Measurements from ENCODE around the gene KIF2C. TPM values are rescaled to one million over a fixed set of nuclear protein-coding genes. Genes with fewer than 3 reads are reported as not detected.
"Not testable (repeated sequence)": the region's sequence is repeated elsewhere in the genome, so short reads cannot be mapped to it uniquely, and the experiment has no call there.

Gene KIF2C
- total RNA-seq, 2 donors from 2014 or later = 0.43 to 0.93 TPM

DNA sequence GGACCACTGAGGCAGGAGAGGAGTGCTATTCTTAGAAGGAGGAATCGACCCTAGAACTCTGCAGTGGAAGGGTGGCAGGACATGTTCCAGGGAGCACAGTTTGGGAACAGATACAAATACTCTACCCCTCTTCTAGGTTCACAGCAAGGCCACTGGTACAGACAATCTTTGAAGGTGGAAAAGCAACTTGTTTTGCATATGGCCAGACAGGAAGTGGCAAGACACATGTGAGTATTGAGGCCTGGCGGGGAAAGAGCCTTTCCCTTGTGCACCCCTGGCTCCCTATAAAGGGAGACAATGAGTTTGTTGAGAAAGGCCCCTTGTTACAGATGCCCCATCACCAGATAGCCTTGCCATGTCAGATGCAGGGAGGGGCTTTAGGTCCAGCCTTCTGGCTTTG lies 17.8 kb downstream of the KIF2C start:
- no peak for DNase-seq (ENCODE audit: low spot score)
- intact Hi-C loops (cut with DNase I) = no loop called here

DNA sequence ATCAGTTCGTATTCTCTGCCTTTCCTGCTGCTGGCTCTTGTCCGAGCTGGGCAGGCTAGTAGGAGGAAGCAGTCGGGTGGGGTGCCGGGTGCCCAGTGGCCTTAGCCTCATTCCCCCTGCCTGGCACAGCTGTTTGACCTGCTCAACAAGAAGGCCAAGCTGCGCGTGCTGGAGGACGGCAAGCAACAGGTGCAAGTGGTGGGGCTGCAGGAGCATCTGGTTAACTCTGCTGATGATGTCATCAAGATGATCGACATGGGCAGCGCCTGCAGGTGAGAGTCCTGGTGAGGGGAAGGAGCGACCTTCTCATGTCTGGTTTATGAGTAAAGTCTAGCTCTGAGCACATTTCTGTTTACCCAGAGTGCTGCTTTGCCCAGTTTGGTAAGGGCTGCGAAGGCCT lies 19.4 kb downstream of the KIF2C start:
- DNase-seq (ENCODE audit: low spot score) = no peak
- intact Hi-C loops (cut with DNase I) = no loop called here

DNA sequence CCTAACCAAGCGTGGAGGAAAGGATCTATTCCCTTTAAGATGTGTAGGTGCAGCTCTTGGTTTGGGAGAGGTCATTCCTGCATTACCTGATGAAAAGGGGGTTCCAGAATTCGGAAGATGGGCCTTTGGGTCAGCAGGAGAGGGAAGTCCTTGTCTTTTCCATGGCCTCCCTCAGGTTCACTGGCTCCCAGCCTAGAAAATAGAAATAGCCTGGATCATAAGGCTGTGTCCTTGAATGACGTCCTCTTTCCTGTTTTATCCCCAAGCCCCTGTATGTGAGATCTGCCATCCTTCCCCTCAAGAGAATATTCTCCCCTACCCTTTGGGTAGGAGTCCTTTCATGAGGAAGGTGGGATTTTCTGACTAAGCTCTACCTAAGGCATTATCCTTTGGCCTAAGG lies 21.2 kb downstream of the KIF2C start:
- intact Hi-C loops (cut with DNase I) = no loop called here
- DNase-seq (ENCODE audit: low spot score) = no peak

DNA sequence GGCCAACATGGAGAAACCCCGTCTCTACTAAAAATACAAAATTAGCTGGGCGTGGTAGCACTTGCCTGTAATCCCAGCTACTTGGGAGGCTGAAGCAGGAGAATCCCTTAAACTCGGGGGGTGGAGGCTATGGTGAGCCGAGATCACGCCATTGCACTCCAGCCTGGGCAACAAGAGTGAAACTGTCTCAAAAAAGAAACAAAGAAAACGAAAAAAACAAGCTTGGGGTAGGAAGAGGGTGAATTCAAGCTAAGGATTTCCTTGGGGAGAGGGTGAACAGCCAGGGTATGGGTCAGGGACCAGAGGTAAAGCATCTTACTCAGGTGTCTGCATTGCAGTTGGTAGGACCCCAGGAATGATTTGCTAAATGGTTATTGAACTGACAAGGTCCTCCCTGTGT lies 26.8 kb downstream of the KIF2C start:
- DNase-seq (ENCODE audit: low spot score); intact Hi-C loops (cut with DNase I): not testable (repeated sequence)

DNA sequence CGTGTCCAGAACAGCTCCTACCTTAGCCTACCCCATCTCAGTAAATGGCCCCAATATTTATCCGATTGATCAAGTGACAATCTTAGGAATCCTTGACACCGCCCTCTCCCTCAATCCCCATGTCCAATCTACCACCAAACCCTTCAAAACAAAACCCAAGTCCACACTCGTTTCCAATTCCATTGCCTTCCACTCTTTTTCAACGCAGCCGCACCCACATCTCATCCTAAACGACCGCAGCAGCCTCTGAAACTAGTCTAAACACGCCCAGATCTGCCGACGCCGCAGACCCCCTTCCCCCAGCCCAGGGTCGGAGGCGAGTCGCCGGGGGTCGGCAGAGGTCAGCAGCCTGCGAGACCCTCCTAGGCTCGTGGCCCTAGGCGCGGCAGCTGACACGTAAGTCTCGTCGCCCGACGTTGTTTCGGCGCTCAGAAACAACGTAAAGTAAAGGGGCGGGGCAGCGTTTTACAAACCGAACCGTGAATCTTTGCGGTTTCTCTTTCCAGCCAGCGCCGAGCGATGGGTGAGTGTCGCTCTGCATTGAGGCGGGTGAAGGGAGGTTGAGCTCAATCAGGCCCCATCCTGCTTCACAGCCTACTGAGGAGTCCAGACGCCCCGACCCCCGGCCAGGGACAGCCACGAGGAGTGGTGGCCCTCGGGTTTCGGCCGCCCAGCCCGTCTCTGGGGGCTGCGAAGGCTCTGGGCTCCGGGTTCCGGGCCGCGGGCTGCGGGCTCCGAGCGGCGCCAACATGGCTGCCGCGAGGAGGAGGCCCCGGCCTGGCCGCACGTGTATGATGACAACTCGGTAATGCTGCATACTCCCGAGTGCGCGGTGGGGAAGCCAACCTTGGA lies 35.7 kb downstream of the KIF2C start, which contains the start of gene RPS8:
TSS of gene RPS8 (plus strand) at position 463 of the 852 bp plus-strand sequence. CDS start at position 520, 57 bp downstream.
- intact Hi-C loops (cut with DNase I) = no loop called here
- peak; percentile 97 for DNase-seq (ENCODE audit: low spot score)

DNA sequence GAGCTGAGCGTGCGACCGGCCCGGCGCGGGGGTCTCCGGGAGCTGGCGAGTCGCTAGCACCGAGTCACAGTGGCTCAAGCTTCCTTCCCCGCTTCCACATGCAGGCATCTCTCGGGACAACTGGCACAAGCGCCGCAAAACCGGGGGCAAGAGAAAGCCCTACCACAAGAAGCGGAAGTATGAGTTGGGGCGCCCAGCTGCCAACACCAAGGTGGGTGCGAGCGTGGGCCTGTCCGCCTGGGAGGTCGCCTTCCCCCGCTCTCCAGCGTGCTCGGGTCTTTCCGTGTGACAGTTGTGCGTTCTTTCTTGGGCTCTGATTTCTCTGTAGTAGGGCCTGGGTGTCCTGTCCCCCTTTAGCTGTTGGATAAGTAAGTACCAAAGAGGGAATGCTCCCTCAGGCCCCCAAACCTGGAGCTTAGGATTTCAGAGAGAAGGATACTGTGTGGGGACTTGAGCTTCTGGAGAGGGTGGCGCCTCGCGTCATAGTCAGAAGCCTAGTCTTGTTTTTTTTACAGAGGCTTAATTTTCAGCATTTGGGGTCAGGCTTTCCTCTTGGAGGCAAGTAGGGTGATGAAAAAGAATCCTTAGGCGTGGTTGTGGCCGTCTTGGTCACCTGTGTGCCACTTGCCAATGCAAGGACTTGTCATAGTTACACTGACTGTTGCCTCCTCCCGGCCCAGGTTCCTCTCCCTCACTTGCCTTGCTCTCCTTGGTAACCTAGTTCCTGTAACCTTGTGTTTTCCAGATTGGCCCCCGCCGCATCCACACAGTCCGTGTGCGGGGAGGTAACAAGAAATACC lies 36.5 kb downstream of the KIF2C start:
- no peak for DNase-seq (ENCODE audit: low spot score)
- intact Hi-C loops (cut with DNase I) = no loop called here

DNA sequence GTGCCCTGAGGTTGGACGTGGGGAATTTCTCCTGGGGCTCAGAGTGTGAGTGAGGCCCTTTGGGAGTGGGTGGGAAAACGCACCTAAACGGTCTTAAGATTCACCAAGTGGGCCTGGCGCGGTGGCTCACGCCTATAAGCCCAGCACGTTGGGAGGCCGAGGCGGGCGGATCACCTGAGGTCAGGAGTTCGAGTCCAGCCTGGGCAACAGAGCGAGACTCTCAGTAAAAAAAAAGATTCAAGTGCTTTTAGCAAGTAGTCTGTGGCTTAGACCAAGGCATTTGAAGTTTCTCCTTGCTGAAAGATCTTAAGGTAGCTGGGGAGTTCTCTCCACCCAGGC lies 37.1 kb downstream of the KIF2C start:
- DNase-seq (ENCODE audit: low spot score) = no peak
- intact Hi-C loops (cut with DNase I) = no loop called here

DNA sequence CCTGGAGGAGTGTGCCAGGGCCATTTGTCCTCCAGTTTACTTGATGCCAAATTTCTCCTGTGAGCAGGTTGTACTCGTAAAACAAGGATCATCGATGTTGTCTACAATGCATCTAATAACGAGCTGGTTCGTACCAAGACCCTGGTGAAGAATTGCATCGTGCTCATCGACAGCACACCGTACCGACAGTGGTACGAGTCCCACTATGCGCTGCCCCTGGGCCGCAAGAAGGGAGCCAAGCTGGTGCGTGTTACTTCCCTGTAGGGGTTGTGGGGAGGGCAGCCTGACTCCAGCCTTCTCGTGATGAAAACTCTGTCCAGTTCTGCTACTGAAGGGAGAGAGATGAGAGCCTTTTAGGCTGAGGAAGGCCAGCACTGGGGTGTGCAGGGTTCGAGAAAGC lies 37.9 kb downstream of the KIF2C start:
- no peak for DNase-seq (ENCODE audit: low spot score)

DNA sequence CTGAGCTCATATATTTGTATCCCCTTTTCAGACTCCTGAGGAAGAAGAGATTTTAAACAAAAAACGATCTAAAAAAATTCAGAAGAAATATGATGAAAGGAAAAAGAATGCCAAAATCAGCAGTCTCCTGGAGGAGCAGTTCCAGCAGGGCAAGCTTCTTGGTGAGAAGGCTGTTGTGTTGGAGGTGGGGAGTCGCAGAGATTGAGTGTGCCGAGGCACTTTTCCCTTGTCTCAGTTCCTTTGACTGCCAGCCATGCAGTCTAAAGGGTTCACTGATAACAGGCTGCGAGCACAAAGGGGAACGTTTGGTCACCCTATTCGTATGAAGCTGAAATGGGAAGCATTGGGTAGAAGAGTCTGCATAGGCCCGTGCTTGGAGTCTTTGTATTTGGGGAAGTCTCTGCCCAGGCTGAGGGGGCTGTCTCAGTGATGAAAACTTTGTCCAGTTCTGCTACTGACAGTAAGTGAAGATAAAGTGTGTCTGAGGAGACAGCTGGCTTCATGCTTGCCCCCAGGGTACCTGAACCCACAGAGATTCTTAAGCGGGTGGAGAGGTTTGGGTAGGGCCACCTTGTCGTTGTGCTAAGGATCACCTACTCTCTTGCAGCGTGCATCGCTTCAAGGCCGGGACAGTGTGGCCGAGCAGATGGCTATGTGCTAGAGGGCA lies 38.5 kb downstream of the KIF2C start:
- intact Hi-C loops (cut with DNase I) = no loop called here
- no peak for DNase-seq (ENCODE audit: low spot score)

More for the DNA sequence above, 37.9 kb downstream of the KIF2C start:
- intact Hi-C loops (cut with DNase I) = no loop called here

DNA sequence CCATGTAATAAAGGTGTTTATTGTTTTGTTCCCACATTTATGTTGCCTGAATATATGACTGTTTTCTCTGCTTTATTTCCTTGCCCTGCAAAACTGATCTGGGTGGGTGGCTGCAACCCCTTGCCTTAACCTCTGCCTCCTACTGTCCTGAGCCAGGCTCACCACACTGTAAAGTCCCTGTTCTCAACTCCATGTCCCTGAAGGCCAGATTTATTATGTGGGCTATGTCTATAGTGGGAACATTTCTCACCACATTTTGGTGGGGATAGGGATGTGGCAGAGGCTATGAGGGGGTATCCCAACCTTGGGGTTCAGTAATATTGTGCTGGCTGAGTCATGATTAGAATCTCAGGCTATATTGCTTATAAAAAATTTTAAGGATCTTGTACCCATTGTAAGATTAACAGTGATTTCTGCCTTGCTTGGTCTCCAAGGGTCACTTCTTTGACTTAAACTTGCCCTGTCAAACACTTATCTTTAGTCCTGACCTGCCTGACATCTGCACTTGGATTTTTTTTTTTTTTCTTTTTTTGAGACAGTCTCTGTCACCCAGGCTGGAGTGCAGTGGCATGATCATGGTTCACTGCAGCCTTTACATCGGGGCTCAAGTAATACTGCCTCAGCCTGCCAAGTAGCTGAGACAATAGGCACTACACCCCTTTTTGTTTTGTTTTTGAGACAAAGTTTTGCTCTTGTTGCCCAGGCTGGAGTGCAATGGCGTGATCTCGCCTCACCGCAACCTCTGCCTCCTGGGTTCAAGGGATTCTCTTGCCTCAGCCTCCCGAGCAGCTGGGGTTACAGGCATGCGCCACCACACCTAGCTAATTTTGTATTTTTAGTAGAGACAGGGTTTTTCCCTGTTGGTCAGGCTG lies 39.3 kb downstream of the KIF2C start:
- intact Hi-C loops (cut with DNase I) = no loop called here
- no peak for DNase-seq (ENCODE audit: low spot score)

DNA sequence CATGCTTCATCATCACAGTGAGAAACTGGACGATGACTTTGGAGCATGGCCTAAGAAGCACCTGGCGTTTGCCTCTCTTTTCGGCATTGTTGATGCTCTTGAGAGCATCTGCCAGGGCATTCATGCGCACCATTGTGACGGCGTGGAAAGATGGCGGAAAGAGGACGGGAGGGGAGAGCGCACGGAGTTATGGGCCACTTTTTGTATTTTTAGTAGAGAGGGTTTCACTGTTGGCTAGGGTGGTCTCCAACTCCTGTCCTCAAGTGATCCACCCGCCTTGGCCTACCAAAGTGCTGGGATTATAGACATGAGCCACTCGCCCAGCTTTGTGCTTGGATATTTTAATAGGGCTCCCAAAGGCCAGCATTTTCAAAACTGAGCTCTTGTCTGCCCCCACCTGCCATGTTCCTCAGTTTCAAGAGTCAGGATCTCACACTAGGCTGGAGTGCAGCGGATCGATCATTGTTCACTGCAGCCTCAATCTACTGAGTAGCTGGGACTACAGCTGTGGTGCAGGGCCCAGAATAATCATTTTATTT lies 41.0 kb downstream of the KIF2C start:
- intact Hi-C loops (cut with DNase I) = loop anchor here in 1 of 2 donors (10.0 kb wide), 2 partner anchors 54 to 224 kb away; no protein-coding TSS in a partner anchor
- no peak for DNase-seq (ENCODE audit: low spot score)

DNA sequence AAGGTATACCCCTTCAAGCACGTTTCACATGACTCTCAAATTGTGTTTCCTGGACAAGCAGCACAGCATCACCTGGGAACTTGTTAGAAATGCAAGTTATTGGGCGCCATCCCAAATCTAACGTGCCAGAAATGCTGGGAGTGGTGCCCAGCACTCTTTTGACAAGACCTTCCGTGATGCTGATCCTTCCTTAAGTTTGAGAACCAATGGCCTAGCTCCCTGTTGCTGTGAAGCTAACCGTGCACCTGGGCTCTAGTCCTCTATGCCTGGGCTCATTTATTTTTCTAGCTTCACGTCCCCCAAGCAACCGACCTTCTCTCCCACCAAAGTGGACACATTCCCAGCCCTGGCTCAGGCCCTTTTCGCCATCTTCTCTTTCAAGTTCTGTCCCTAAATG lies 44.1 kb downstream of the KIF2C start:
- DNase-seq (ENCODE audit: low spot score) = peak; percentile 22
- intact Hi-C loops (cut with DNase I) = loop anchor here in 1 of 2 donors (10.0 kb wide), 2 partner anchors 51 to 221 kb away; no protein-coding TSS in a partner anchor

DNA sequence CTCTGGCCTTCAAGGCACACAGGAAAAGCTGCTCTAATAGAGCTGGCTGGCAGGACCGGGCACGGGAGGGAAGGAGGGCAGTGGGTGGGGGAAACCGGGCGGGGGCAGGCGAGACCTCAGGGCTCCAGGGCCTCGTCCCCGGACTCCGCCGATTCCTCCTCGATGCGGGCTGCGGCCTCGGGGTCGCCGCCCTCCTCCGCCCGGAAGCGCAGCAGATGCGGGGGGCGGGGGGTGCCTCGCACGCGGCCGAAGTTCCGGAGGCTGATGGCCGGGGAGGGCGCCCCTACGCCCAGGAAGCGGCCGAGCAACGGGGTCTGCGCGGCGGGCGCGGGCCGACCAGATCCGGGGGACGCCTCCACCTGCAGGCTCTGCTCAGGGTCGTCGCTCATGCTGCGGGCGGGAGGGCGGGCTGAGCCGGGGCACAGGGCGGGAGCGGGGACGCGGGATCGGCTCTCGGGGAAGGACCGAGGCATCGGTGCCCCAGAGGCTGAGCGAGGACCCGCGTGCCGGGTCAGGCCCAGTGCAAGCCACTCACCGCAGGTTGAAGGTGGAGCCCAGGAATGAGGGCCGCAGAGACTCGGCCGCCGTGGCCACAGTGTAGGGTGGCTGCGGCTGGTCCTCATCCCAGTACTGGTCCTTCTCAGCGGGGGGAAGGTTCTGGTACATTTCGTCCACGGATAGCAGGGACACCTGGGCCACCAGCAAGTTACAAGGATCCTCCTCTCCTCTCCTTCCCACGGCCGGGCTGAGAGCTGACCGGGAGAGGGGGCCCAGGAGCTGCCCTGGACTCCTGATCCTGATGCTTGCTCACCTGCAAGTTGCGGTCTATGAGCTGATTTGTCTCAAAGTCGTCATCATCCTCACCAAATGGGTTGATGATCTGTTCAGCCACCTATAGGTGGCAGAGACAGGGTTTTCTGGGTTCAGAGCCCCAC lies 44.7 kb downstream of the KIF2C start:
- intact Hi-C loops (cut with DNase I) = loop anchor here in 1 of 2 donors (10.0 kb wide), 2 partner anchors 50 to 220 kb away; no protein-coding TSS in a partner anchor
- peak; percentile 80 for DNase-seq (ENCODE audit: low spot score)

DNA sequence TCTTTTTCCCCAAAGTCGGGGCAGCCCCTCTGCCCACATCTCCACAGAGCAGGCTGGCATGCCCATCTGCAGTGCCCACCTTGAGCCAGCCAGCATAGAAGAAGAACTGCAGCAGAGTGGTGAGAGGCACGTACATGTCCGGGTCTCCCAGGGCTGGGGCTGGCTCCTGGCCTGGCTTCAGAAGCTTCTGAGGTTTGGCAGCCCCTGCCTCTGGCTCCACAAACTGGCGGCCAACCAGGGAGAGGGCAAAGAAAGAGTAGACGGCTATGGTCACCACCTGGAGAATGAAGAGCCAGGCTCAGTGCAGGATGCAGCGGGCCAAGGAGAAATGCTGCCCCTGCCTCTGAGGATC lies 45.4 kb downstream of the KIF2C start:
- intact Hi-C loops (cut with DNase I) = loop anchor here in 1 of 2 donors (10.0 kb wide), 2 partner anchors 50 to 220 kb away; no protein-coding TSS in a partner anchor
- DNase-seq (ENCODE audit: low spot score) = peak; percentile 74

DNA sequence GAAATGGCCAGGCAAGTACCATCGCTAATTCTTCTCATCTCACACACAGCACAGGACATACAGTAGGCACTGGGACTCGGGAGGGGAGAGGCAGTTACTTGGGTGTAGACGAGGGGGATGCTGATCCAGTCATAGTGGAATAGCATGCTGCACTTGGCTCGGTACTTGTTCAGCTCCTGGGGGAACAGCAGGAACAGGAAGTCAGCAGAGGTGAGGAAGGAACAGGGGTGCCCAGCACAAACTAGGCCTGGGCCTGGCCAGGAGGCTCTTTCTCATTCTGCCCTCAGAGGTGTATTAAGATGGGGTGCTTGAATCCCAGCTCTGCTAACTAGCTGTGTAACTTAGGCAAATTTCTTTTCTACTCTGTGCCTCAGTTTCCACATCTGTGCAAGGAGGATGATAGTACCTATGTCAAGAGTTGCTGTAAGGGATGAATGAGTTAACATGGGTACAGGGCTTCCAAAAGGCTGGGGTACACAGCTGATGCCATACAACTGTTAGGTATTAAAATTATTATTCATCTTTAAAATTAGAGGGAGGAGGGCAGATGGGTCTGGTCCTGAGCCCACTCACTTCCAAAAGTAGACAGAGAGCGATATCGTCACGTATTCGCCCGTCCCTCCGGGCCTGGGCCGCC lies 46.0 kb downstream of the KIF2C start:
- intact Hi-C loops (cut with DNase I) = loop anchor here in 1 of 2 donors (10.0 kb wide), 2 partner anchors 49 to 219 kb away; no protein-coding TSS in a partner anchor
- peak; percentile 55 for DNase-seq (ENCODE audit: low spot score)

DNA sequence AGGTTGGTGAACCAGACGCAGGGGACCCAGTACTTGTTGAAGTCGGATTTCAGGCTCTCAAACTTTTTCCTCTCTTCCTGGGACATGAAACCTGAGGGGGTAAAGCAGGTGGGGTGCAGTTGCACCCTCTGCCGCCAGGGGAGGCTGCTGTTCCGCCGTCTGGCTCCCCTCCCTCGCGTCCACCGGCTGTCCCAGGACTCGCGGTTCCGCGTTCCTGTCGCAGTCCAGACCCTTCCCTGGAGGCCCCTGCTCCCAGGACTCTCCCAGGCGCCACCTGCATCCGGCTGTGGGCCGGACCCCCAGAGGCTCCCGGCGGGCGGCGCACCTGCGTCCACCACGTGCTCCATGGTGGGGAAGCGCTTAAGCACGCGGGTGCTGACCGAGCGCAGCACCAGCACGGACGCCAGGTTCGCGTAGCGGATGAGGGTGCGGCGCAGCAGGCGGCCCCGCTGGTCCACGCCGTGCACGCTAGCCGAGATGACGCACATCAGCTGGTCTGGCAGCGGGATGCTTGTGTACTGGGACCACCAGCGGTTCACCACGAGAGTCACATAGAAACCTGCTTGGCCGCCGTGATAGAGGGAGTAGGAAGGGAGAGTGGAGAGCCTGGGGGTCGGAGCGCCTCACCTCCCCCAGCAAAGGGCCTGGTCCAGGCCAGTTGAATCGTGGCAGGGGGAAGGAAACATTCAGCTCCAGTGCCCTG lies 46.7 kb downstream of the KIF2C start:
- intact Hi-C loops (cut with DNase I) = loop anchor here in 1 of 2 donors (10.0 kb wide), 2 partner anchors 49 to 219 kb away; no protein-coding TSS in a partner anchor
- DNase-seq (ENCODE audit: low spot score) = peak; percentile 88
